ENCODE results near the gene NDFIP2. TPM values are rescaled to one million over a fixed set of nuclear protein-coding genes. Genes with fewer than 3 reads are reported as not detected.

NDFIP2 gene
- total and polyA plus RNA-seq, 8 donors, result 34.1 to 46.3 (median 36.2) TPM

DNA sequence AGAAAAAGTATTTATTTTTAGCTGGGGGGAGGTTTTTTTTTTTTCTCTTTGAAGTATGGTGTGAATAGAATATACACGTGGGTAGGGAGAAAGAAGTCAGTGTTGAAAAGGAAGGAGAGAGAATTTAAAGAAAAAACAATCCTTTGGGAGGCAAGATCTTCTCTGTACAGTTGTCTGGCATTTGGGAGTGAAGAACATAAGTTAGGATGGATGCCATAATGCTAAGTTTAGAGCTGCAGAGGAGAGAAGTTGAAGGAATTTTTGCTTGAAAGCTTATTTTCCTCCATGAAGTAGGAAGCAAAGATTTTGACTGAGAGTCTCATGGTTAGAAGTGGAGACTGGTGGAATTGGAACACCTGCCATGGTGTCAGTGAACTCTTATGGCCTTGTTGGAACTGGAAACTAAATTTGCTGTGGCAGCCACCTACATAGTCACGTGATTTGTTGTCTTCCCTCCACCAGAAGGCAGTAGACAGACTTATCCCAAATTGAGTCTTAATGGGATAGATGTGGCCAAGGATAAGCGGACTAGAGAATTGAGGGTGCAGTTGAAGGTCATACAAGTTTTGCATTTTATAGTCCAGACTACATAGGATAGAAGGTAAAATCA, 22.0 kb downstream of the NDFIP2 start:
- intact Hi-C loops (cut with DNase I), result no loop called here
- H3K4me1 ChIP-seq, result no peaks in the 10 kb centered on the region
- TF ChIP-seq, protein P1, sequence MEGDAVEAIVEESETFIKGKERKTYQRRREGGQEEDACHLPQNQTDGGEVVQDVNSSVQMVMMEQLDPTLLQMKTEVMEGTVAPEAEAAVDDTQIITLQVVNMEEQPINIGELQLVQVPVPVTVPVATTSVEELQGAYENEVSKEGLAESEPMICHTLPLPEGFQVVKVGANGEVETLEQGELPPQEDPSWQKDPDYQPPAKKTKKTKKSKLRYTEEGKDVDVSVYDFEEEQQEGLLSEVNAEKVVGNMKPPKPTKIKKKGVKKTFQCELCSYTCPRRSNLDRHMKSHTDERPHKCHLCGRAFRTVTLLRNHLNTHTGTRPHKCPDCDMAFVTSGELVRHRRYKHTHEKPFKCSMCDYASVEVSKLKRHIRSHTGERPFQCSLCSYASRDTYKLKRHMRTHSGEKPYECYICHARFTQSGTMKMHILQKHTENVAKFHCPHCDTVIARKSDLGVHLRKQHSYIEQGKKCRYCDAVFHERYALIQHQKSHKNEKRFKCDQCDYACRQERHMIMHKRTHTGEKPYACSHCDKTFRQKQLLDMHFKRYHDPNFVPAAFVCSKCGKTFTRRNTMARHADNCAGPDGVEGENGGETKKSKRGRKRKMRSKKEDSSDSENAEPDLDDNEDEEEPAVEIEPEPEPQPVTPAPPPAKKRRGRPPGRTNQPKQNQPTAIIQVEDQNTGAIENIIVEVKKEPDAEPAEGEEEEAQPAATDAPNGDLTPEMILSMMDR (IDR thresholded peaks at IDR 0.05), result no peak
- no peaks in the 10 kb centered on the region for H3K36me3 ChIP-seq
- no peak for DNase-seq
- no peak for ATAC-seq
- H3K27me3 ChIP-seq, result no peaks in the 10 kb centered on the region
- no peak overlapping the region for H3K27ac ChIP-seq
- peaks cover 0 to 3% of the 10 kb centered on the region in 2 donors for H3K9me3 ChIP-seq
- H3K4me3 ChIP-seq, result no peak overlapping the region

DNA sequence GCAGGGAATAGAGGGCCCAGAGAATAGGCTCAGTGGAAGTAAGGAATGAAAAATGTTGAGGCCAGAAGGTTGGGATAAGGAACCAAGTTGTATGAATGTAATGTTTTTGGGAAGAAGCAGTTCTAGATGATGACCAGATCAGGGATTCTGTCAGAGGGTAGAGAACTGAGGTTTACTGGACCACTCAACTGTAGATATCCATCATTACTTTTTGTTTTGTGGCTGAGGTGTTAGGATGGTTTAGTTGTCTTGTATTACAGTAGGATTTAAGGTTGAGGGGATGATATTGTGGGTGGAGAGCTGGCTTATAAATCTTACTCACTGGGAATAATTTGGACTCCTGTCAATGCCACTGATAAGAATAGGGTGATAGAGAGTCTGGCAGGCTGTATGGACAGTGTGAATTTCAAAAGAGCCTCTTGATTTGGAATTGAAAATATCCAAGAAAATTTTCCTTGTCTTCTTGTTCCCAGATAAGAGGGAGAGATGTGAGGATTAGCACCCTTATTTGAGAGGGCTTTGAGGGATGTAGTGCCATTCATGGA, 22.6 kb downstream of the NDFIP2 start:
- no peaks in the 10 kb centered on the region for H3K27me3 ChIP-seq
- H3K4me3 ChIP-seq, result no peak overlapping the region
- DNase-seq (no peak), ATAC-seq (no peak)
- H3K9me3 ChIP-seq, result peaks cover 0 to 3% of the 10 kb centered on the region in 2 donors
- H3K4me1 ChIP-seq, result no peaks in the 10 kb centered on the region
- no peaks in the 10 kb centered on the region for H3K36me3 ChIP-seq
- no peak overlapping the region for H3K27ac ChIP-seq
- intact Hi-C loops (cut with DNase I), result no loop called here
- TF ChIP-seq, protein P1 (IDR thresholded peaks at IDR 0.05), result no peak

DNA sequence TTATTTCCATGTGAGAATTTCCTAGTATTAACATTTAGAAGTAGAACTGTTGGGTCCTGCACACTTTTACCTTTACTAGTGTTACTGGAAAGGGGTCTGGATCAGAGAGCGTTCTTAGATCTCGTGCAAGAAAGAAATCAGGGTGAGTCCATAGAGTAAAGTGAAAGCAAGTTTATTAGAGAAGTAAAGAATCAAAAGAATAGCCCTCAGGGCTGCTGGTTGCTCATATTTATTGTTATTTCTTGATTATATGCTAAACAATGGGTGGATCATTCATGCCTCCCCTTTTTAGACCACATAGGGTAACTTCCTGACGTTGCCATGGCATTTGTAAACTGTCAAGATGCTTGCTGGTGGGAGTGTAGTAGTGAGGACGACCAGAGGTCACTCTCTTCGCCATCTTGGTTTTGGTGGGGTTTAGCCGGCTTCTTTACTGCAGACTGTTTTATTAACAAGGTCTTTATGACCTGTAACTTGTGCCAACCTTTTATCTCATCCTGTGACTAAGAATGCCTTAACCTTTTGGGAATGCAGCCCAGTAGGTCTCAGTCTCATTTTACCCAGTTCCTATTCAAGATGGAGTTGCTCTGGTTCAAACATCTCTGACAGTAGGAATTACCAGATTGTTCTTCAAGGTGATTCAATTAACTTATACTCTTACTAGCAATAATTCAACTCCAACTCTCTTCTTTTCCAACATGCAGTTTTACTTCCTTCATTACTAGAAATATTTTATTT, 27.4 kb downstream of the NDFIP2 start:
- no peak overlapping the region for H3K27ac ChIP-seq
- H3K4me3 ChIP-seq, result no peak overlapping the region
- TF ChIP-seq, protein P1 (IDR thresholded peaks at IDR 0.05), result no peak
- H3K27me3 ChIP-seq, result no peaks in the 10 kb centered on the region
- H3K4me1 ChIP-seq, result no peaks in the 10 kb centered on the region
- intact Hi-C loops (cut with DNase I), result no loop called here
- no peaks in the 10 kb centered on the region for H3K9me3 ChIP-seq
- H3K36me3 ChIP-seq, result no peaks in the 10 kb centered on the region
- DNase-seq (no peak), ATAC-seq (no peak)

GRCh38 chr13:79511611-79512010, 30.7 kb downstream of the NDFIP2 start:
- Histone ChIP-seq H3K4me3 (no peak overlapping the region), H3K9me3 (no peaks in the 10 kb centered on the region), H3K4me1 (no peaks in the 10 kb centered on the region), H3K36me3 (no peaks in the 10 kb centered on the region), H3K27me3 (no peaks in the 10 kb centered on the region), H3K27ac (no peak overlapping the region)
- no peak for ATAC-seq
- no peak for DNase-seq
- TF ChIP-seq, protein P1 (IDR thresholded peaks at IDR 0.05), result no peak
- intact Hi-C loops (cut with DNase I), result no loop called here

GRCh38 chr13:79512950-79513349, 32.0 kb downstream of the NDFIP2 start:
- intact Hi-C loops (cut with DNase I), result no loop called here

More at GRCh38 chr13:79512950-79513349, 32.0 kb downstream of the NDFIP2 start:
- Histone ChIP-seq H3K36me3 (no peaks in the 10 kb centered on the region), H3K27ac (no peak overlapping the region), H3K27me3 (no peaks in the 10 kb centered on the region), H3K4me1 (no peaks in the 10 kb centered on the region), H3K9me3 (no peaks in the 10 kb centered on the region), H3K4me3 (no peak overlapping the region)
- TF ChIP-seq, protein P1 (IDR thresholded peaks at IDR 0.05), result no peak
- DNase-seq (no peak), ATAC-seq (no peak)
